ENCODE data around the gene KDM5A. TPM values are rescaled to one million over a fixed set of nuclear protein-coding genes. Genes with fewer than 3 reads are reported as not detected.
"Not testable (repeated sequence)": the region's sequence is repeated elsewhere in the genome, so short reads cannot be mapped to it uniquely, and the experiment has no call there.

KDM5A gene
- total RNA-seq, 1 donor from 2014 or later: 74.4 TPM

DNA sequence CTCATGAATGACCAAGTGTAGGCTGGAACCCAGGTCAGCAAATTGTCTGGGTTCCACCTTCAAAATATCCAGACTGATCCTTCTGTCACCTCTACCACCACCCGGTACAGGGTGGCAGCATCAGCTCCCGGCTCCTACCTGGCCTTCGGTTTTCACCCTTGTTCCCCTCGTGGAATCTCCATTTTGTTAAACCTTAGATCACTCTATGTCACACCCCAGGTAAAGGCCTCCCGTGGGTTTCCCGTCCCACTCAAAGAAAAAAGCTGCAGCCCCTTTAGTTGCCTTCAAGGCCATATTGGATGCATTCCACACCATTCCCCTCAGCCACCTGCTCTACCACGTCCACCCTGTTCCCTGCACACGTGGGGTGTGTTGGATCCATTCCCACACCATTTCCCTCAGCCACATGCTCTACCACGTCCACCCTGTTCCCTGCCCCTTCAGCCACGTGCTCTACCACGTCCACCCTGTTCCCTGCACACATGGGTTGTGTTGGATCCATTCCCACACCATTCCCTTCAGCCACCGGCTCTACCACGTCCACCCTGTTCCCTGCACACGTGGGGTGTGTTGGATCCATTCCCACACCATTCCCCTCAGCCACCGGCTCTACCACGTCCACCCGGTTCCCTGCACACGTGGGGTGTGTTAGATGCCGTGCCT, 150.3 kb downstream of the KDM5A start:
- DNase-seq: no peak

DNA sequence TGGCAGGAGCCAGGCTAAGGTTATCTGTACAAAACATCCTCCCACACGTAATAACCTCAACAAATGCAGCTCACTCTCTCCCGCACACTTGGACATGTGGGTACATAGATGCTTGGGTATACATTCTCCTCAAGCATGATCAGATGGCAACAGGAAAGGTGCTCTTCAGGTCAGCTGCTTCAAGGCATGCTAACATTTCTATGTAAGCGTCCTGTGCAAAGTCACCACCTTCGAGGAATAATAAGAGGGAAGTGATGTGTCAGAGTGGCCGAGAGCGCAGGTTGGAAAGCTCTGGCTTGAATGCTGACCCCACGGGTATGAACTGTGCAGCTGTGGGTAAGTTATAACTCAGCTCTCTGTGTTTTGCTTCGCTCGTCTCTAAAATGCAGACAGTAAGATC, 151.0 kb downstream of the KDM5A start:
- no peak for DNase-seq

DNA sequence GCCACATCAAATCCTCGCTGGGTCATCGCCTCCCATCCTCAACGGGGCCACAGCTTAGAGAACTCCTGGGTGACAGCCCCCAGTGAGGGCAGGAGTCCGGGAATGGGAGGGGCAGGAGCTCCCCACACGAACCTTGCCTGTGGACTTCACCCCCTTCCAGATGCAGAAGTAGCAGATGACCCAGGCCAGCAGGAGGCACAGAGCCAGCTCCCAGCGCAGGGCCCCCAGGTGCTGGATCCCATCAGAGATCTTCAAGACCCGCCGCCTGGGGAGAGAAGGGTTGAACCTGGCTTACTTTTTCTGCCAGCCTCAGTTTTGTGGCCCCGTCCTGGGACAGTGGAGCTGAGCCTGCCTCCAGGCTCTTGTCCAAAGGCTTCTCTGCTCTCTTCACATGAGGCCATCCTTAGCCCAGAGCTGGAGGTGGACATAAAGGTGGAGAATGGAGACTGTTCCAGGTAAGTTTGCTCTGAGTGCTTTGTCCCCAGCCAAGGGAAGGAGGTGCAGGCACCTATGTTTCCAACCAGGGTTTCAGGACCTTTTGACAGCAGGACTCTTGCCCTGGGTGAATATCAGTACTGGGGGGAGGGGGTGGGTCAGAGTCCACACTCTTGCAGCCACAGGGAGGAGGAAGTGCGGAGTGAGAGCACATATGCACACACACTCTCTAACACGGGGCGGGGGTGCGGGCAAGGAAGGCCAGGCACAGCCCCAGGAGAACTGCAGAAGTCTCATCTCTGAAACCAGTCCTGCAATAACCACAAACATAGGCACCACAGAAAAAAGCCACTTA, 151.9 kb downstream of the KDM5A start:
- DNase-seq: no peak

DNA sequence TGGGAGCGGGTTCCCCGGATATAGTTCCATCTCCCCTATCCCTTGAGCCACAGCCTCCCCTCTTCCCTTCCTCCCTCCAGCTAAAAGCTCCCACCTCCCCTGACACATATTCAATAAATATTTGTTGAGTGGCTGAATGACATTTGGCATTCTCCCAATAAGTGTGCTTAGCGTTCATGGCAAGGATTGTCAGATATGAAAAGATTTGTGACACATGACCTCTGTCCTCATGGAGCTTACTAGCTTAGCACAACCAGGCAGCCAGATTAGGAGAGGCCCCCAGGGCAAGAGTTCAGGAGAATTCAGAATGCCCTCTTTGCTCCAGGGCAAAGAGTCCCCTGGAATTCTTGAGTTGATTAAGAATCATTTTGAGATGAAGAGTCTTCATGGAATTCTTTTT, 152.7 kb downstream of the KDM5A start:
- no peak for DNase-seq

DNA sequence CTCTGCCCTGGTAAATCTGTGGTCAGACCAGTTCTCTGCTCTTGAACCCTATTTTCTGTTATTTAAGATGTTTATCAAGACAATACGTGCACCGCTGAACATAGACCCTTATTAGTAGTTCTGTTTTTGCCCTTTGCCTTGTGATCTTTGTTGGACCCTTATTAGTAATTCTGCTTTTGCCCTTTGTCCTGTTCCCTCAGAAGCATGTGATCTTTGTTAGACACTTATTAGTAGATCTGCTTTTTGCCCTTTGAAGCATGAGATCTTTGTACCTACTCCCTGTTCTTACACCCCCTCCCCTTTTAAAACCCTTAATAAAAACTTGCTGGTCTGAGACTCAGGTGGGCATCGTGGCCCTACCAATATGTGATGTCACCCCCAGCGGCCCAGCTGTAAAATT, 153.2 kb downstream of the KDM5A start:
- DNase-seq: not testable (repeated sequence)

DNA sequence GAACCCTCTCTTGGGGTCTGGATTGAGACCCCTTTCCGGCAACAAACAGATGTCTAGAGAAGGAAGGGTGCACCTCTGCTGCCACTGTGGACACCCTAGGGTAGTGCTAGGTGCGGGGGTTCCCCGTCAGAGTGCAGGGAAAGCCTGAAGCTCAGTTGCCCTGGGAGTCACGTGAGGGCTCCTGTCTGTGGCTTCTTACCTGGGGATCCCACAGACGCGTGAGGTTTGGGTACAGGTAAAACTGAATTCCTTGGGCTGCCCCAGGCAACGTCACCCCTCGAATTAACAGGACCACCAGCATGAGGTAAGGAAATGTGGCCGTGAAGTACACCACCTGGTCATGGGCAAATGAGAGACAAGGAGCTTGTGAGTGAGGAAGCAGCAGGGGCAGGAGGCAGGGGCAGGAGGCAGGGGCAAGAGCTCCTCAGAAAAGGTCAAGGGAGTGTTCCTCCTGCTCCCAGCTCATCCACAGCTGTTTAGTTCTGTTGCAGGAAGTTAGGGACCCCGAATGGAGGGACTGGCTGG, 154.2 kb downstream of the KDM5A start:
- DNase-seq: no peak

DNA sequence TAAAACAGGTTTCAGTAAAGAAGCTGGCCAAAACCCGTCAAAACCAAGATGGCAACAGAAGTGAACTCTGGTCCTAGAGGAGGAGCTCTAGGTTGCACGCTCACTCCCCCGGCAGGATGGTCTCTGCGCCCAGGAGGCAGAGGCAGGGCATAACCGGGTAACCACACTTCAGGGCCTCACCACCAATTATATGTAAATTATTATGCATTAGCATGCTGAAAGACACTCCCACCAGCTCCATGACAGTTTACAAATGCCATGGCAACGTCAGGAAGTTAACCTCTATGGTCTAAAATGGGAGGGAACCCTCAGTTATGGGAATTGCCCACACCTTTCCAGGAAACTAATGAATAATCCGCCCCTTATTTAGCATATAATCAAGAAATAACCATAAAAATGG, 155.1 kb downstream of the KDM5A start:
- DNase-seq: no peak

DNA sequence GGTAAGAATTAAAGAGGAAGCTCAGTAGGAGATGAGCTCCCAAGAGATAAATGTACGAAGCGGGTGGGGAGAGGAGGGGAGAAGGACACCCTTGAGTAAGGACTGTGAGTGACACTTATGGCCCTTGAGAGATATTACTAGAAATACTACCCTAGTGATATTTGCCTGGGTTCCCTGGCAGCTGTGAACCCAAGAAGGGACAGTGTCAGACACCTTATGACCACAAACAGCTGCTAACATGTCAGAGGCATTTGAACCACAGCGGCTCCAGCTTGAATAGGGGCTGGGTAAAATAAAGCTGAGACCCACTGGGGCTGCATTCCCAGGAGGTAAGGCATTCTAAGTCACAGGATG, 155.5 kb downstream of the KDM5A start:
- DNase-seq: no peak

DNA sequence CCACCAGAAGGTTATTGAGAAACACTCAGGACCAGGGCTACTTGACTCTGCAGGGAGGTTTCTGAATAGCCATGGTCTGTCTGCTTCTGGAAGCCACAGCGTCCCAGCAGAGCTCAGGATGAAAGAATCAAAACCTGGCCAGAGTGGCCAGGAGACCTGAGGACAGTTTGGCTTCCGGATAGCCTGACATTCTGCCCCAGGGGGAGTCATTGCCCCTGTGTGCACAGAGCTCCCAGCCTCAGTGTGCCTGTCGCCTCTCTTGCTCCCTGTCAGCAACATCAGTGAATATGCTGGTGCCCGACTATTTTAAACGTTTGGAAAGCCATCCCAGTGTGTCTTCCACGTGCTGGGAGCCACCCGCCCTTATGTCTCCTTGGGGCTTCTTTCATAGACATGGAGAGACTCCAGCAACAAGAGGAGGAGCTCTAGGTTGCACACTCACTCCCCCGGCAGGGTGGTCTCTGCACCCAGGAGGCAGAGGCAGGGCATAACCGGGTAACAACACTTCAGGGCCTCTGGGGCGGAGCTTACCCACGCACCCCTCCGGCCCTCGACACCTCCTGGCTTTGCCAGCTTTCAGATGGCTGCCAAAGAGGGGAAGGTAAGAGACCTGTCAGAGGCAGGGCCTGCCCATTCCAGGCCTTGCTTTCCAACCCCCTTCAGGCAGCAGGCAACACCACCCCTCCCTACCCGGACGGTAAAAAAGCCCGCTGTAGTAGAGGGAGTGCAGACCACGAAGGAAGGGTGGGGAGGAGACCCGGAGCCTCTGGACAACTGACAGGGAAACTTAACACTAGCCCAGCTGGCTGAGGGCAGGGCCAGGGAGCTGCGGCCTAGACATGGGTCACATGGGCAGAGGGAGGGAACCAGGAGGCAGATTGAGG, 156.1 kb downstream of the KDM5A start:
- no peak for DNase-seq

DNA sequence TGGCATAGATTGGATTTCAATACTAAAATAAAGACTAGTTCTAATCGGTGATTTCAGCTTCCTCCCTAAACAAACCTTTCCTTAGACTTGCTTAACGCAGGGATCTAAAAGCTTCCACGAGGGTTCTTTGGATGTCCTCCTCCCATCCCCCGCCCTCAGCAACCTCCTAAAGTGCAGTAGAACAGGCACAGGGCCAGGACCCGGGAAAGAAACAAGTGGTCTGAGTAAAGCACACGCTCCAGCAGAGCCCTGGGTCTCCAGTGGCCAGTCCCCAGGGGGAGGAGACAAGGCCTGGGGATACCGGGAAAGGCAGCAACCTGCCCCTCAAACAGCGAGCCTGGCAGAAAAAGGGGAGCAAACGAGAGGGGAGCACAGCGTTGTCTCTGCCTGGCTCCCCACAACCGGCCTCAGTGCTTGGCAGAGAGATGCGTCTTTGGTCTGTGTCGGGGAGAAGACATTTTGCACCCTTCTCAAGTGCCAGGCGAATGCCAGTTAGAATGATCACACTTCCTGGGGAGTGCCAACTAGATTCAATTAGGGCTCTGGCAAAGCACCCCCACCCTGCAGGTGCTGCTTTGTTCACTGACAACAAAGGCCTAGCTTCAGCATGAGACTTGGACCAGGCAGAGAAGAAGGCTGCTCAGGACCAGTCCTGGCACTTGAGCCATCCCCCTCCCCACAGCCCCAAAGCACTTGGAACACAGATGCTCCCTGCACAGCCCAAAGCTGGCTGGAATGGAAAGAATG, 158.0 kb downstream of the KDM5A start:
- peak; percentile 25 for DNase-seq

Other genes starting within 250 kb of the KDM5A start
- gene SLC6A12, start 175.2 kb downstream of the KDM5A start, total RNA-seq: 4.4 TPM
- 10.0 TPM for gene SLC6A13, start 126.5 kb downstream of the KDM5A start, total RNA-seq
- 23.1 TPM for gene CCDC77, start 12.3 kb upstream of the KDM5A start, total RNA-seq
- gene B4GALNT3, start 70.6 kb upstream of the KDM5A start, total RNA-seq: 2.2 TPM